ENCODE data around the gene UPP1. TPM values are rescaled to one million over a fixed set of nuclear protein-coding genes. Genes with fewer than 3 reads are reported as not detected.

The UPP1 gene
- polyA plus RNA-seq, 4 donors = 1.2 to 15.9 (median 11.3) TPM

- DNase-seq (ENCODE audit: low read depth in 4 of 4, low spot score in 3 of 4) = no peak
These were observed 4.2 kb upstream of the UPP1 start for GRCh38 chr7:48084727-48085432.

GRCh38 chr7:48085433-48085791, 3.7 kb upstream of the UPP1 start:
- no peak for DNase-seq (ENCODE audit: low read depth in 4 of 4, low spot score in 3 of 4)

GRCh38 chr7:48085942-48086341, 3.1 kb upstream of the UPP1 start:
- no peak for DNase-seq (ENCODE audit: low read depth in 4 of 4, low spot score in 3 of 4)

GRCh38 chr7:48087349-48087748, 1.7 kb upstream of the UPP1 start:
- no peak for DNase-seq (ENCODE audit: low read depth in 4 of 4, low spot score in 3 of 4)

- DNase-seq (ENCODE audit: low read depth in 4 of 4, low spot score in 3 of 4) = peak; percentile 61 to 73 (median 66)
These were observed 463 bp upstream of the UPP1 start for GRCh38 chr7:48088559-48089045.

GRCh38 chr7:48090095-48090805, 1.2 kb downstream of the UPP1 start:
- no peak for DNase-seq (ENCODE audit: low read depth in 4 of 4, low spot score in 3 of 4)

GRCh38 chr7:48091506-48092433, 2.7 kb downstream of the UPP1 start:
- DNase-seq (ENCODE audit: low read depth in 4 of 4, low spot score in 3 of 4) = no peak

- no peak for DNase-seq (ENCODE audit: low read depth in 4 of 4, low spot score in 3 of 4)
These were observed 5.8 kb downstream of the UPP1 start for GRCh38 chr7:48094861-48095293.

- no peak for DNase-seq (ENCODE audit: low read depth in 4 of 4, low spot score in 3 of 4)
These were observed 7.2 kb downstream of the UPP1 start for GRCh38 chr7:48096273-48096672.

- DNase-seq (ENCODE audit: low read depth in 4 of 4, low spot score in 3 of 4) = no peak
These were observed 8.6 kb downstream of the UPP1 start for GRCh38 chr7:48097521-48098231.

GRCh38 chr7:48098846-48099245, 9.8 kb downstream of the UPP1 start:
- no peak for DNase-seq (ENCODE audit: low read depth in 4 of 4, low spot score in 3 of 4)

- DNase-seq (ENCODE audit: low read depth in 4 of 4, low spot score in 3 of 4) = no peak
These were observed 10.7 kb downstream of the UPP1 start for GRCh38 chr7:48099781-48100180.

GRCh38 chr7:48101352-48101751, 12.3 kb downstream of the UPP1 start:
- DNase-seq (ENCODE audit: low read depth in 4 of 4, low spot score in 3 of 4) = no peak

GRCh38 chr7:48101968-48102367, 12.9 kb downstream of the UPP1 start:
- no peak for DNase-seq (ENCODE audit: low read depth in 4 of 4, low spot score in 3 of 4)

- no peak for DNase-seq (ENCODE audit: low read depth in 4 of 4, low spot score in 3 of 4)
These were observed 13.5 kb downstream of the UPP1 start for GRCh38 chr7:48102530-48102929.

GRCh38 chr7:48105045-48105444, 16.0 kb downstream of the UPP1 start:
- no peak for DNase-seq (ENCODE audit: low read depth in 4 of 4, low spot score in 3 of 4)

- no peak for DNase-seq (ENCODE audit: low read depth in 4 of 4, low spot score in 3 of 4)
These were observed 18.0 kb downstream of the UPP1 start for GRCh38 chr7:48106906-48107659.

GRCh38 chr7:48107926-48108472, 18.9 kb downstream of the UPP1 start:
- no peak for DNase-seq (ENCODE audit: low read depth in 4 of 4, low spot score in 3 of 4)

All from left renal pelvis (tissue), 4 donors.